GM08714 (cell line): Measurements from ENCODE around the gene USP33.
"Not testable (repeated sequence)": the region's sequence is repeated elsewhere in the genome, so short reads cannot be mapped to it uniquely, and the experiment has no call there.

Source experiments
- H3K4me3 ChIP-seq: fragments of 200-500 bp; sonication (Bioruptor generic); 2 replicates; pipeline ENCODE4 v1.5.1; 2014; ENCODE audit warnings: mild to moderate bottlenecking, low read length, inconsistent platforms
- ZNF274 ChIP-seq: IDR thresholded peaks from 2 replicates; pipeline ENCODE4 v1.6.1; 2012; ENCODE audit warnings: mild to moderate bottlenecking, low read depth, low read length

Gene USP33

DNA sequence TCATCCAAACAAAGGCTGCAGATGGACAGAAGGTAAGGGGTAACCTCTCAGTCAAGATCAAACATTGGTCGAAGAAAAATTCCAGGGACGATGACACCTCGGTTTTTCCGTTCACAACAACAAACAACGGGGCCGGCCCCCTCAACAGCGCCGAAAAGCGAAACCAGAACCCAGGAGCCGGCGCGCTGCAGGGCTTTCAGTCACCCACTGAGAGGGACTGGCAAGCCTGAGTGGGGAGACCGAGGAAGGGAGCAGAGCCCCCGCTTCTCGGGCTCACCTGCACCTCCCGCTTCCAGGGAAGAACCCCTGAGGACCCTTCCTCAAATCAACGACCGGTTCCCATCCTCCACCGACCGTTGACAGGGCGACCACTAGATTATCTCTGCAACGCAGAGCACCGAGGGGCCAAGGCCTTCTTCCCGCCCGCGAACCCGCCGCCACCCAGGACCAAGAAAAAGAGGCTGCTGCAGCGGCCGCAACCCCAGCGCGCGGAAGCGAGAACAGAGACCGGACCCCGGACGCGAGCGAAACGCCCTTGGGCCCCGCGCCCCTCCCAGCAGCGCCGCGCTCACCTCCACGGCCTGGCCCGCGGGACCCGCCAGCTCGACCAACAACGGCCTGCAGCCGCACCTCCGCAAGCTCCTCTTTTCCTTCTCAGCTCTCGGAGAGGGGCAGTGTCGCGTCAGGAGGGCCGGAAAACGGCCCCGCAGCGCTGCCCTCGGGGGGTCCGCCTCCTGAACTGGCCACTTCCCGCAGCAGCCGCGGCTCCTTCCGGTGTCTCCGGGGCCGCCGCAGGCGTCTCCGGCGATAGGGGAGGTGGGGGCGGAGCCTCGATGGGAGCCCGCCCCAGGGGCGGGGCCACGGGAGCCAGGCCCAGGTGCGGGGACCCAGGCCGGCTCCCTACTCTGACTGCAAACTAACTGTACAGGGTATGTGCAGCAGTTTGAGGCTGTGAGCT is at the start of gene USP33:
TSS of gene USP33 (minus strand) at position 782 of the 958 bp plus-strand sequence. CDS start 18,155 bp downstream, outside the sequence.
- TF ChIP-seq ZNF274, result no peak
- H3K4me3 ChIP-seq, result peak within 1 kb of the TSS; percentile 77

GRCh38 chr1:77803371-77803770 is 43.7 kb upstream of the USP33 start:
- H3K4me3 ChIP-seq, result no peak overlapping the region
- TF ChIP-seq ZNF274, result no peak

DNA sequence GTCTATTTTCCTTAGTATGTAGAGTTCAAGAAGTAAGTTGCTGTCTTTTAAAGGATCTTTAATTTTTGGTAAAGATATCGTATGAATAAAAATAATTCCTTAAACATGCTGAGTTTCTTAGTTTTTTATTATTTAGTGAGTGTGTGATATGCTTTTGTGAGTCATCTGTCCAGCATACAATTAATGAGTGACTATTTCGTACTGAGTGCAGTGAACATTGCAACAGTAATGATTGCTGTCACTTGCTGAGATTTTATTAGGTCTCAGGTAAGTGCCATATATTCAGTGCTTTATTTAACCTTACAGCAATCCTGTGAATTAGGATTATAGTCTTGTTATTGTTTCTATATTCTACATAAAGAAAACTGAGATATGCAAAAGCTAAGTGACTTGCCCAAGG is 42.4 kb upstream of the USP33 start:
- TF ChIP-seq ZNF274, result no peak
- H3K4me3 ChIP-seq, result no peak overlapping the region

DNA sequence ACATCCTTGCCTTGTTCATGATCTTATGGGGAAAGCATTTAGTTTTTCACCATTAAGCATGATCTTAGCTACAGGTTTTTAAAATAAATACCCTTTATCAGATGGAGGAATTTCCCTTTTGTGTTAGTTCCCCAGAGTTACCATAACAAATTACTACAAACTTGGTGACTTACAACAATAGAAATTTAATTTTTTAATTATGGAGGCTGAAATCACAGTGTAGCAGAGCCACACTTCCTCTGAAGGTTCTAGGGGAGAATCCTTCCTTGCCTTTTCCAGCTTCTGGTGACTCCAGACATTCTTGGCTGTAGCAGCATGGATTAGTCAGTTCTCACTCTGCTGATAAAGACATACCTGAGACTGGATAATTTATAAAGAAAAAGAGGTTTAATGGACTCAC is 38.3 kb upstream of the USP33 start:
- no peak for TF ChIP-seq ZNF274
- no peak overlapping the region for H3K4me3 ChIP-seq

DNA sequence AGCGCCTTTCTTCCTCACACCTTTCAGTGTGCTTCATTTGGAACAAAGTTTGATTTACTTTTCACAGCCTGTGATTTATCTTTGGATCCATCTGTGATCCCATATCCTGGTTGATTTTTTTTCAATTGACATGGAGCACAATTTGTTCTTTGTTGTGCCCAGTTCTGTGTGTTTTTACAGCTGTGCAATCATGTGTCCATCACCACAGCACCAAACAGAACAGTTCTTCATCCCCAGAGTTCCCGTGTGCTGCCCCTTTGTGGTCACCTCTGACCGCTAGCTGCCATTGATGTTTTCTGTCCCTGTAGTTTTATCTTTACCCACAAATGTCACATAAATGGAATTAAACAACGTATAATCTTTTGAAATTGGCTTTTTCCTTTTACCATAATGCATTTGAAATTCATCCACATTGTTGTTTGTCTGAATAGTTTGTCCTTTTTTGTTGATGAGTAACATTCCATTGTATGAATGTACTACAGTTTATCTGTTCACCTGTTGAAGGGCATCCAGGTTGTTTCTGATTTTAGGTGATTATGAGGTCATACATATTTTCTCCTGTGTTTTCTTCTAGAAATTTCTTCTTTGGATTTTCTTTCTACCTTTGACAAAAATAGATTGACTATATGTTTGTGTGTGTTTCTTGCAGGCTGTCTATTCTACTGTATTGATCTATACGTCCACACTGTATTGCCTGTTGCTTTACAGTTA is 37.2 kb upstream of the USP33 start:
- no peak for TF ChIP-seq ZNF274
- H3K4me3 ChIP-seq, result no peak overlapping the region

DNA sequence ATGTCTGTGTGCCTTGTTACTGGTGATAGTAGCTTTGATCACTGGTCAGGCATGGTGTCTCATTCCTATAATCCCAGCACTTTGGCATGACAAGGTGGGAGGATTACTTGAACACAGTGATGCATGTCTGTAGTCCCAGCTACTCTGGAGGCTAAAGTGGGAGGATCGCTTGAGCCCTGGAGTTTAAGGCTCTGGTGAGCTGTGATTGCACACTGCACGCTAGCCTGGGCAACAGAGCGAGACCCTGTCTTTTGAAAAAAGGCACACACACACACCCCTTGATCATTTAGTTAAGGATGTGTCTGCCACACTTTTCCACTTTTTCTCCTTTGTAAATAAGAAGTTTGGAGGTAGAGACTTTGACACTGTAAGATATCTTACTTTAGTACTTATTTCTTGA is 34.9 kb upstream of the USP33 start:
- no peak for TF ChIP-seq ZNF274
- H3K4me3 ChIP-seq, result no peak overlapping the region

- H3K4me3 ChIP-seq, result not testable (repeated sequence)
Observed at GRCh38 chr1:77786093-77786741, 26.6 kb upstream of the USP33 start.

GRCh38 chr1:77783141-77783540 is 23.5 kb upstream of the USP33 start:
- no peak overlapping the region for H3K4me3 ChIP-seq
- TF ChIP-seq ZNF274, result no peak

DNA sequence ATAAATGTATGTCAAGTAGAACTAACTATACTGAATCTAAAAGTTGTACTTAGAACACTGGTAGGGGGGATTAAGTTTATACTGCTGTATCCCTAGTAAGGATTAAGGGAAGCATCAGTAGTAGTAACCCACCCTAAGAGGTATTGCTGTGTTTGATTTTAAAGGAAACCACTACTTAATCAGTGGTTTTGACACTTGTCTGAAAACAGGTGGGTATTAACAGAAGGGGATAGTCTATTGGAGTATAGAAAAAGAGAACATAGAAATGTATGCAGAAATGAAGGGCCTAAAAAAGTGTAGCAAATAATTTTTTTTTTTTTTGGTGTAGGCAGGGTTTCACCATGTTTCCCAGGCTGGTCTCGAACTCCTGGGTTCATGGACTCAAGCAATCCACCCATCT is 22.0 kb upstream of the USP33 start:
- TF ChIP-seq ZNF274, result no peak
- H3K4me3 ChIP-seq, result 0 out of 2 replicates have a peak overlapping the region, but pooled peaks have one; percentile 8

GRCh38 chr1:77779529-77780281 is 20.1 kb upstream of the USP33 start, which contains the start of gene MIGA1:
MIGA1 (plus strand) TSS chr1:77779649; CDS start chr1:77783253, 3,604 bp downstream.
- no peak for TF ChIP-seq ZNF274
- peak within 1 kb of the TSS; percentile 88 for H3K4me3 ChIP-seq

- H3K4me3 ChIP-seq, result no peak overlapping the region
- TF ChIP-seq ZNF274, result no peak
Observed at GRCh38 chr1:77776007-77776700, 16.5 kb upstream of the USP33 start.

GRCh38 chr1:77768006-77768405 is 8.4 kb upstream of the USP33 start:
- TF ChIP-seq ZNF274, result no peak
- H3K4me3 ChIP-seq, result no peak overlapping the region

DNA sequence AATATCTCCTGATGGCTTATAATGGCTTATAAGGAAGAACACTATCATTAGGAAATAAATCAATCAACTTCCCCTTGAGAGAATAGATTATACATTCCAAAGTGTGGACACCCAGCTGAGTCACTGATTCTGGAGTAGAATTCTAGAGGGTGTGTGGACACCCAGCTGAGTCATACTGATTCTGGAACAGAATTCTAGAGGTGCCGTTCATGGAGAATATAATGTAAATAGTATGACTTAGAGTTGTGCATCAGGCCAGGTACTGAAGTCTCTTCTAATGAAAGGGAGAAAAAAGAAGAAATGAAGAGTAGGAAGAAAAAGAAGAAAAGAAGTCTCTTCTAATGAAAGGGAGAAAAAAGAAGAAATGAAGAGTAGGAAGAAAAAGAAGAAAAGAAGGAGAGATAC is 2.4 kb upstream of the USP33 start:
- H3K4me3 ChIP-seq, result no peak overlapping the region
- no peak for TF ChIP-seq ZNF274

GRCh38 chr1:77757603-77758002 is 2.0 kb downstream of the USP33 start:
- peak overlapping the region; percentile 15; the same call in 1 of the 2 replicates for H3K4me3 ChIP-seq
- no peak for TF ChIP-seq ZNF274
